Measurements from ENCODE around the gene TMEM163.

DNA sequence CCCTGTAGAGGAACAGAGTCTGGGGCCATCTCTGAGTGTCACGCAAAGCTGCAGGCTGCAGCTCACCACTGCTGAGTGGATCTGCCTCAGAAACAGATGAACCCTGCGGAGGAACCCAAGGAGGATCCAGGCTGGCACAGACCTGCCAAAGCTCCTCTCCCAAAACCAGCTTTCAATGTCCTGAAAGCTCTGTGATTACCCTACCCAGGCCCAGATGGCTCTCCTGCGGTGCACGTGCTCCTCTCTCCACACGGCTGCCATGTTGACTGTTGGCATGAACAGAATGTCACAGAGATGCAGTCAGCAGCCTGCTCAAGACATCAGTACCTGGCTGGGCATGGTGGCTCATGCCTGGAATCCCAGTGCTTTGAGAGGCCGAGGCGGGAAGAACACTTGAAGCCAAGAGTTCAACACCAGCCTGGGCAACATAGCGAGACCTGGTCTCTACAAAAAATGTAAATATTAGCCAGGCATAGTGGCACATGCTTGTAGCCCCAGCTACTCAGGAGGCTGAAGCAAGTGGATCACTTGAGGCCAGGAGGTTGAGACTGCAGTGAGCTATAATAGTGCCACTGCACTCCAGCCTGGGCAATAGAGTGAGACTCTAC is 248.1 kb downstream of the TMEM163 start:
- no peak for TF ChIP-seq BHLHE40 (IDR thresholded peaks at IDR 0.05; ENCODE audit: borderline replicate concordance)
- TF ChIP-seq SUZ12 (IDR thresholded peaks at IDR 0.05), result no peak
- no peak for TF ChIP-seq LEF1 (IDR thresholded peaks at IDR 0.05; ENCODE audit: borderline replicate concordance)
- TF ChIP-seq ZNF384 (IDR thresholded peaks at IDR 0.05), result no peak
- TF ChIP-seq SP1 (IDR thresholded peaks at IDR 0.05), result no peak
- no peak for TF ChIP-seq FOXK2 (IDR thresholded peaks at IDR 0.05)
- TF ChIP-seq FOXM1 (IDR thresholded peaks at IDR 0.05; ENCODE audit: borderline replicate concordance), result no peak
- no peak for TF ChIP-seq FOXA1 (IDR thresholded peaks at IDR 0.05)
- no peak for TF ChIP-seq NFRKB (IDR thresholded peaks at IDR 0.05)
- no peak for TF ChIP-seq L3MBTL2 (conservative IDR thresholded peaks at IDR 0.05)
- TF ChIP-seq, protein P1, sequence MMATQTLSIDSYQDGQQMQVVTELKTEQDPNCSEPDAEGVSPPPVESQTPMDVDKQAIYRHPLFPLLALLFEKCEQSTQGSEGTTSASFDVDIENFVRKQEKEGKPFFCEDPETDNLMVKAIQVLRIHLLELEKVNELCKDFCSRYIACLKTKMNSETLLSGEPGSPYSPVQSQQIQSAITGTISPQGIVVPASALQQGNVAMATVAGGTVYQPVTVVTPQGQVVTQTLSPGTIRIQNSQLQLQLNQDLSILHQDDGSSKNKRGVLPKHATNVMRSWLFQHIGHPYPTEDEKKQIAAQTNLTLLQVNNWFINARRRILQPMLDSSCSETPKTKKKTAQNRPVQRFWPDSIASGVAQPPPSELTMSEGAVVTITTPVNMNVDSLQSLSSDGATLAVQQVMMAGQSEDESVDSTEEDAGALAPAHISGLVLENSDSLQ (IDR thresholded peaks at IDR 0.05), result no peak
- TF ChIP-seq TARDBP (IDR thresholded peaks at IDR 0.05), result no peak

Data from HEK293T (cell line).